ENCODE results near the gene DLGAP1.
A peak's percentile ranks its signal among the peaks of the same experiment; 100 is the strongest.
"Not testable (repeated sequence)": the region's sequence is repeated elsewhere in the genome, so short reads cannot be mapped to it uniquely, and the experiment has no call there.

DLGAP1 gene

GRCh38 chr18:4385876-4386275 is 69.2 kb downstream of the DLGAP1 start:
- no peak for DNase-seq (ENCODE audit: low spot score)

- no peak for DNase-seq (ENCODE audit: low spot score)
These were observed 70.2 kb downstream of the DLGAP1 start for GRCh38 chr18:4384932-4385331.

- DNase-seq (ENCODE audit: low spot score): no peak
These were observed 80.5 kb downstream of the DLGAP1 start for GRCh38 chr18:4374564-4374963.

- no peak for DNase-seq (ENCODE audit: low spot score)
These were observed 85.4 kb downstream of the DLGAP1 start for GRCh38 chr18:4369705-4370104.

- no peak for DNase-seq (ENCODE audit: low spot score)
These were observed 94.8 kb downstream of the DLGAP1 start for GRCh38 chr18:4360221-4360715.

GRCh38 chr18:4358618-4359017 is 96.5 kb downstream of the DLGAP1 start:
- no peak for DNase-seq (ENCODE audit: low spot score)

- no peak for DNase-seq (ENCODE audit: low spot score)
These were observed 97.5 kb downstream of the DLGAP1 start for GRCh38 chr18:4357579-4357978.

- no peak for DNase-seq (ENCODE audit: low spot score)
These were observed 98.2 kb downstream of the DLGAP1 start for GRCh38 chr18:4356929-4357328.

GRCh38 chr18:4353853-4354418 is 101.2 kb downstream of the DLGAP1 start:
- no peak for DNase-seq (ENCODE audit: low spot score)

- DNase-seq (ENCODE audit: low spot score): no peak
These were observed 102.2 kb downstream of the DLGAP1 start for GRCh38 chr18:4352746-4353551.

GRCh38 chr18:4351005-4351404 is 104.1 kb downstream of the DLGAP1 start:
- no peak for DNase-seq (ENCODE audit: low spot score)

GRCh38 chr18:4335386-4335785 is 119.7 kb downstream of the DLGAP1 start:
- DNase-seq (ENCODE audit: low spot score): no peak

- no peak for DNase-seq (ENCODE audit: low spot score)
These were observed 122.1 kb downstream of the DLGAP1 start for GRCh38 chr18:4333043-4333442.

GRCh38 chr18:4319738-4320677 is 135.1 kb downstream of the DLGAP1 start:
- DNase-seq (ENCODE audit: low spot score): peak; percentile 51

- DNase-seq (ENCODE audit: low spot score): no peak
These were observed 136.8 kb downstream of the DLGAP1 start for GRCh38 chr18:4318311-4318710.

GRCh38 chr18:4311945-4312344 is 143.2 kb downstream of the DLGAP1 start:
- DNase-seq (ENCODE audit: low spot score): not testable (repeated sequence)

- no peak for DNase-seq (ENCODE audit: low spot score)
These were observed 144.0 kb downstream of the DLGAP1 start for GRCh38 chr18:4311136-4311535.

GRCh38 chr18:4309227-4309626 is 145.9 kb downstream of the DLGAP1 start:
- DNase-seq (ENCODE audit: low spot score): no peak

- DNase-seq (ENCODE audit: low spot score): no peak
These were observed 146.5 kb downstream of the DLGAP1 start for GRCh38 chr18:4308576-4308975.

- DNase-seq (ENCODE audit: low spot score): no peak
These were observed 155.7 kb downstream of the DLGAP1 start for GRCh38 chr18:4299395-4299794.

GRCh38 chr18:4293337-4293736 is 161.8 kb downstream of the DLGAP1 start:
- DNase-seq (ENCODE audit: low spot score): no peak

- DNase-seq (ENCODE audit: low spot score): no peak
These were observed 162.4 kb downstream of the DLGAP1 start for GRCh38 chr18:4292696-4293095.
